AG04449 (cell line): ENCODE measurements around the gene MGA.

Experiments used
- CTCF ChIA-PET: fragments of 350-600 bp; formaldehyde crosslinking; extraction: SDS; loops from one replicate; lab custom pipeline; 2021; ENCODE audit warnings: antibody characterized with exemption; lab: Yijun Ruan, JAX
- POLR2A ChIA-PET: fragments of 400-600, 350-600 bp; formaldehyde crosslinking; extraction: SDS; loops from one replicate; lab custom pipeline; 2020; ENCODE audit warnings: antibody characterized with exemption, inconsistent platforms; lab: Yijun Ruan, JAX
- DNase-seq: peaks from one replicate; pipeline ENCODE4 v3.0.0-alpha.2; 2010; ENCODE audit warnings: low read depth, low spot score
- H3K4me3 ChIP-seq: 2 replicates; pipeline ENCODE4 v1.5.1; 2011; ENCODE audit warnings: low read depth, mild to moderate bottlenecking, control low read depth, low read length
- TF ChIP-seq, protein P1 (sequence below): IDR thresholded peaks from one replicate; pipeline ENCODE4 v1.5.1; 2011; ENCODE audit warnings: mild to moderate bottlenecking, moderate library complexity, low read length, control low read depth, inconsistent platforms; ENCODE audit not compliant: insufficient read depth; ENCODE audit errors: missing control alignments

The MGA gene

DNA sequence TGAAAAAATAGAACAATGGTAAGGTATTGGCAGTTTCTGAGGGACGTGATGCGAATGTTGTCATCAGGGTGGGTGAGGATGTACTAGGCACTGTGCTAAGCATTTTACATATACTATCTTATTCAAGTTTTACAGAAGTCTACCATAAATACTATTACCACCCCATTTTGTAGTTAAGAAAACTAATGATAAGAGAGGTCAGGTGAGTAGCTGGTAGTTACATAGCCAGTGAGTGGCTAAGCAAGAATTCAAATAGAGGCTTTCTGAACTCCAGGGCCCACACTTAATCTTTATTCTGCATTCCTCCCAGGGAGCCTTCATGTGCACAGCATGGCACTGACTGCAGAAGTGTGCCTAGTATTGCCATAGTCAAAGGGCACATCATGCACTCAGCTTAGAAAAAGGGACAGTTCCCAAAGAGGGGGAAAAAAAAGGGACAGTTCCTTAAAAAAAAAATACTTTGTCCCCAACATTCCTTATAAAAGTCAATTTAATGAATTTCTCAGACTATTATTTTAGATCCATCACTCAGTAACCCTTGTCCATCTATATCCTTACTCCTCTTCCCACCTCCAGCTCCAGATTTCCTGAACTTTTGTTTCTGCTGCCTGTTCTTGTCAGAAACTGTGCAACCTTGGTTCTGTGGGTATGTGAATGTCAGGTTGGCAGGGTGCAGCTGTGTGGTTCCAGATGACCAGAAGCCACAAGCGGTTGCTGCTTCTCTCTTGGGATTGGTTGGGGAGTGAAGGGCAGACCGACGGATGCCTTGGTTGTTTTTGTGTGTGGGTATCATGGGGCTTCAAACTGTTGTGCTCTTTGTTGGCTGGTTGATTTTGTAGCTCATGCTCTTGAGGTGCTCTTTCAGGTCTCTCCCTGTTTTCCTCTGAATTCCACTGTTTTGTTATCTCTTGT is 122.4 kb downstream of the MGA start:
- CTCF ChIA-PET: interaction anchor here (1.3 to 19.6 kb wide), 3 partner anchors 8 to 25 kb away, joined by 3 to 756 read pairs (median 33); partner anchors contain the start of gene MAPKBP1
- POLR2A ChIA-PET: interaction anchor here (0.7 kb wide), 1 partner anchor 8 kb away, joined by 3 read pairs; the partner anchor contains the start of gene MAPKBP1

DNA sequence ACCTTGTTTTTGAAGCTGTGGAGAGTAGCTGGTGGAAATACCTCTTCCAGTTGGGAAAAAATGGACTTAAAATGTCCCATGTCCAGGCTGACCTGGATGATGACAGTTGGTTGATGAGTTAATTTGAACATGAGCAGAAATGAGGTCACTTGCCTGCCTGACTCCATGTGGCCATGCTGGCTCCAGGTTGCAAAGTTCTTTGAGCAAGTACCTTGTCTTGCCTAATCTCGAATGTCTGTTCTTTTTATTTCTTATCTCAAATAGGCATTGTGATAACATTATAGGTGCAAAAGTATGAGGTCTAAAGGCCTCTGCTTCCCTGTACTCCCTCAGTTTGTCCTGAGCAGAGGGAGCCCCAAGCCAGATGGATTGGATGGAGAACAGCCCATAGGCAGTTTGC is 123.1 kb downstream of the MGA start:
- ChIA-PET CTCF (interaction anchor here (1.3 to 19.6 kb wide), 3 partner anchors 9 to 24 kb away, joined by 3 to 756 read pairs (median 33); partner anchors contain the start of gene MAPKBP1), POLR2A (no interaction called here)
- TF ChIP-seq, protein P1, sequence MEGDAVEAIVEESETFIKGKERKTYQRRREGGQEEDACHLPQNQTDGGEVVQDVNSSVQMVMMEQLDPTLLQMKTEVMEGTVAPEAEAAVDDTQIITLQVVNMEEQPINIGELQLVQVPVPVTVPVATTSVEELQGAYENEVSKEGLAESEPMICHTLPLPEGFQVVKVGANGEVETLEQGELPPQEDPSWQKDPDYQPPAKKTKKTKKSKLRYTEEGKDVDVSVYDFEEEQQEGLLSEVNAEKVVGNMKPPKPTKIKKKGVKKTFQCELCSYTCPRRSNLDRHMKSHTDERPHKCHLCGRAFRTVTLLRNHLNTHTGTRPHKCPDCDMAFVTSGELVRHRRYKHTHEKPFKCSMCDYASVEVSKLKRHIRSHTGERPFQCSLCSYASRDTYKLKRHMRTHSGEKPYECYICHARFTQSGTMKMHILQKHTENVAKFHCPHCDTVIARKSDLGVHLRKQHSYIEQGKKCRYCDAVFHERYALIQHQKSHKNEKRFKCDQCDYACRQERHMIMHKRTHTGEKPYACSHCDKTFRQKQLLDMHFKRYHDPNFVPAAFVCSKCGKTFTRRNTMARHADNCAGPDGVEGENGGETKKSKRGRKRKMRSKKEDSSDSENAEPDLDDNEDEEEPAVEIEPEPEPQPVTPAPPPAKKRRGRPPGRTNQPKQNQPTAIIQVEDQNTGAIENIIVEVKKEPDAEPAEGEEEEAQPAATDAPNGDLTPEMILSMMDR: no peak
- H3K4me3 ChIP-seq: no peak overlapping the region
- no peak for DNase-seq

More for the DNA sequence above, 122.4 kb downstream of the MGA start:
- no peak overlapping the region for H3K4me3 ChIP-seq
- DNase-seq: no peak
- TF ChIP-seq, protein P1: no peak

DNA sequence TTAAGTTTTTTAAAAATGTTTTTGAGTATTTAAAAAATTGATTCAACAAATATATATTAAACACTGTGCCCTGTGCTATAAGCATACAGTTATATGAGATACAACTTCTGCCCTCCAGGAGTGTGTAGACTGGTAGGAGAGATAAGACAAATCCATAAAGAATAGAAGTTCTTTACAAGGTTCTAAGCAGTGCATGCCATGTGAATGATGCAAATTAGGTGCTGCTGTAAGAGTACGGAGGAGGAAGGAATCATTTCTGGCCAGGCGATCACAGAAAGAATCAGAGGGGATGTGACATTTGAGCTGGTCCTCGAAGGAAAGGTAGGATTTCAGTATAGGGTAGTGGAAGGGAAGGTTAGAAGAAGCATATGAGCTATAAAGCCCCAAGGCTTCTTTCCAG is 128.1 kb downstream of the MGA start:
- no peak for DNase-seq
- POLR2A ChIA-PET: no interaction called here
- no peak overlapping the region for H3K4me3 ChIP-seq
- CTCF ChIA-PET: interaction anchor here (10.8 to 12.8 kb wide), 2 partner anchors 13 to 23 kb away, joined by 102 to 163 read pairs; partner anchors contain the start of gene MAPKBP1
- TF ChIP-seq, protein P1: no peak

DNA sequence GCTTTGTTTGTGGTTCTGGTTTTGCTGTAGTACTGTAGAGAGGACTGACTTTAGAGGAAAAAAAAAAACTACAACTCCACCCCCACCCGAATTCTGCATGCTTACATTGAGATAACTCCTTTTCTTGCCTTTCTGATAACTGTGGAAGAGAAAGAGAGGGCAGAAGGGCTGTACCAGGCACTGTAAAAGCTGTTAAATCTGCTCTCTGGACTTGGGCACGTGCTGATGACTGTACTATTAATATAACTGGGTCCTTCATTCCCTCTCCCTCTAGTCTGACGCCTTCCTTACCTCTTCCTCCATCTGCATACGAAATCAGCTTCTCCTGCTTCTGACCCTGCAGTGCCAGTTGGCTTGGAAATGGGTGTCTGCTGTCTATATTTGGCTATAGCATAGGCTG is 129.0 kb downstream of the MGA start:
- no peak overlapping the region for H3K4me3 ChIP-seq
- TF ChIP-seq, protein P1: no peak
- no peak for DNase-seq
- ChIA-PET POLR2A (interaction anchor here (1.7 kb wide), 1 partner anchor 15 kb away, joined by 7 read pairs; the partner anchor contains the start of gene MAPKBP1), CTCF (interaction anchor here (0.6 to 12.8 kb wide), 6 partner anchors 8 to 231 kb away, joined by 3 to 163 read pairs (median 5); partner anchors contain the start of gene MAPKBP1)

DNA sequence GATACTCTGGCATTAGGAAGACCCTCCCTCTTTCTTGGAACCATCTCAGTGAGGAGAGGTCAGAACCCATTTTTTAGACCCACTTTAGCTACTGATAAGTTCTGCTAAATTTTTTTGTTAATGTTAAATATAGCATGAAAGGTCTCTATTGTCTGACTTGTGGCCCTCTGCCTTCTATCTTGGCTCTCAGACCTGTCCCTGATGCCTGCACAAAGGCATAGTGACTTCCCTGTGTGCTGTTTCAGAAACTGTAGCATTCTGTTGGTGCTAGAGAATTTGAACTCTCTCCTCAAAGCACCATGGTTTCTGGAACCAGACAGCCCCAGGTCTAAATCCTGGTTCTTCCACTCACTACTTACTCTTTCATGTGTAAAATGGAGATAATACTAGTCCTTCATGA is 129.5 kb downstream of the MGA start:
- CTCF ChIA-PET: interaction anchor here (0.6 to 12.8 kb wide), 6 partner anchors 9 to 265 kb away, joined by 3 to 163 read pairs (median 5); partner anchors contain the start of gene MAPKBP1
- H3K4me3 ChIP-seq: no peak overlapping the region
- TF ChIP-seq, protein P1: no peak
- POLR2A ChIA-PET: interaction anchor here (1.7 kb wide), 1 partner anchor 16 kb away, joined by 7 read pairs; the partner anchor contains the start of gene MAPKBP1
- no peak for DNase-seq
